Testis (tissue), 3 donors: ENCODE data around the gene CDH24. TPM values are rescaled to one million over a fixed set of nuclear protein-coding genes. Genes with fewer than 3 reads are reported as not detected.

Experiments used
- DNase-seq: peaks from one replicate; pipeline ENCODE4 v3.0.0-alpha.2; 2019
- H3K27ac ChIP-seq, 2 donors: fragments of 200-600 bp; sonication (generic); one replicate each; pipeline ENCODE4 v1.5.1; 2019
- H3K27me3 ChIP-seq: fragments of 200-600 bp; sonication (generic); one replicate; pipeline ENCODE4 v1.5.1; 2019
- H3K36me3 ChIP-seq: fragments of 200-600 bp; sonication (generic); one replicate; pipeline ENCODE4 v1.5.1; 2017; ENCODE audit warnings: low read depth; ENCODE audit errors: missing control alignments
- H3K4me1 ChIP-seq: fragments of 200-600 bp; sonication (generic); one replicate; pipeline ENCODE4 v1.5.1; 2019
- H3K4me3 ChIP-seq, 2 donors: fragments of 200-600 bp; sonication (generic); one replicate each; pipeline ENCODE4 v1.5.1; 2017 to 2019
- H3K9me3 ChIP-seq: fragments of 200-600 bp; sonication (generic); one replicate; pipeline ENCODE4 v1.5.1; 2017
- POLR2A ChIP-seq: fragments of 450-650 bp; IDR thresholded peaks from one replicate; pipeline ENCODE4 v1.6.1; 2017; ENCODE audit warnings: antibody characterized with exemption, mild to moderate bottlenecking, moderate library complexity
- WGBS, 2 donors: methylation state at CpG; one replicate each; pipeline ENCODE4 v1.1.5; 2018; 5-methylcytosine and 5-hydroxymethylcytosine counted together
- intact Hi-C: fragments of 100-400 bp; cut with DNase I; formaldehyde crosslinking; loops from one replicate; pipeline ENCODE4 v1.15.1; 2023; ENCODE audit warnings: low total_unique reads
- polyA plus RNA-seq: library from polyadenylated mRNA; stranded (reverse); fragments of 350-450 nt; fragmentation: Illumina TruSeq; extraction: RNeasy Lipid Tissue Mini Kit (QIAGEN cat#74804); gene quantifications from one replicate; pipeline ENCODE4 v1.2.3, GENCODE V29; 2014; ENCODE audit warnings: low read depth, low replicate concordance; ENCODE audit not compliant: insufficient read depth
- total RNA-seq, 2 donors: library from RNA; depleted of rRNA; stranded (reverse); fragments of >200 nt; gene quantifications; one replicate each; pipeline ENCODE4 v1.2.3, GENCODE V29; 2016
- TF ChIP-seq, protein P1 (sequence below), 3 experiments: fragments of 450-650 bp in 2 of 3; fragments of 200-600 bp in 1 of 3; sonication (generic) in 1 of 3; IDR thresholded peaks; one replicate each; pipeline ENCODE4 v1.5.1; 2016 to 2019; ENCODE audit warnings: antibody characterized with exemption in 3 of 3, mild to moderate bottlenecking in 2 of 3, moderate library complexity in 1 of 3

The CDH24 gene
- total and polyA plus RNA-seq, 3 donors from 2014 or later, result 3.9 to 10.2 (median 10.2) TPM

DNA sequence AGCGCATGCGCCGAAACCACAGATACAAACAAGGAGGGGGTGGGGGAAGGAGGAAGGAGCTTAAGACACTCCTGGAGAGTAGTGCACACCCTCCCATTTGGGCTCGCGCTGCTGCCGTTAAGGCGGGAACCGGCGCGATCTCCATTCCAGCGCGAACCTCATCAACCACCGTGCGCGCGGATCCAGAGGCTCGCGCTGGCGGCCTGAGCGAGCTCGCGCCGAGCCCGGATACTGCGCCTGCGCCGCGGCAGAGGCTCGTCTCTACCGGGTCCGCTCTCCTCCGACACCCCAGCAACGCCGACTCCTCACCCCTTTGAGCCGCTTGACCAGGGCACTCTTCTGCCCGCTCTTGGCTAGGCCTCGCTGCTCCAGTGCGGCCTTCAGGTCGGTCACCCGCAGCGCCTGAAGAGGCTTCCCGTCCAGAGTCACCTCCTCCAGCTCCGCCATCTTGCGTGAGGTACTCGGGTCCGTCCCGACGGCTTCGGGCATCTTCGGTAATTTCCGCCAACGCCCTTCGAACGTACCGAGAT, 37.4 kb upstream of the CDH24 start, which contains the start of gene ACIN1:
ACIN1 (minus strand) TSS at position 471 of the 530 bp plus-strand sequence; CDS start at position 447, 24 bp downstream.
- Histone ChIP-seq H3K27me3 (no peaks in the 10 kb centered on the region), H3K4me1 (peaks cover 8% of the 10 kb centered on the region), H3K9me3 (no peaks in the 10 kb centered on the region), H3K4me3 (peak within 1 kb of the TSS; percentile 95 to 98), H3K36me3 (no peaks in the 10 kb centered on the region), H3K27ac (peak within 1 kb of the TSS; percentile 98 to 100)
- DNase-seq, result peak; percentile 87
- 0 to 1% methylated on average over 11 to 55 of the region's 55 CpGs for WGBS, 2 donors
- TF ChIP-seq POLR2A, result no peak
- TF ChIP-seq, protein P1, sequence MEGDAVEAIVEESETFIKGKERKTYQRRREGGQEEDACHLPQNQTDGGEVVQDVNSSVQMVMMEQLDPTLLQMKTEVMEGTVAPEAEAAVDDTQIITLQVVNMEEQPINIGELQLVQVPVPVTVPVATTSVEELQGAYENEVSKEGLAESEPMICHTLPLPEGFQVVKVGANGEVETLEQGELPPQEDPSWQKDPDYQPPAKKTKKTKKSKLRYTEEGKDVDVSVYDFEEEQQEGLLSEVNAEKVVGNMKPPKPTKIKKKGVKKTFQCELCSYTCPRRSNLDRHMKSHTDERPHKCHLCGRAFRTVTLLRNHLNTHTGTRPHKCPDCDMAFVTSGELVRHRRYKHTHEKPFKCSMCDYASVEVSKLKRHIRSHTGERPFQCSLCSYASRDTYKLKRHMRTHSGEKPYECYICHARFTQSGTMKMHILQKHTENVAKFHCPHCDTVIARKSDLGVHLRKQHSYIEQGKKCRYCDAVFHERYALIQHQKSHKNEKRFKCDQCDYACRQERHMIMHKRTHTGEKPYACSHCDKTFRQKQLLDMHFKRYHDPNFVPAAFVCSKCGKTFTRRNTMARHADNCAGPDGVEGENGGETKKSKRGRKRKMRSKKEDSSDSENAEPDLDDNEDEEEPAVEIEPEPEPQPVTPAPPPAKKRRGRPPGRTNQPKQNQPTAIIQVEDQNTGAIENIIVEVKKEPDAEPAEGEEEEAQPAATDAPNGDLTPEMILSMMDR (IDR thresholded peaks at IDR 0.05), result peak in 1 of 3 experiments; percentile 22
- intact Hi-C loops, result no loop called here

DNA sequence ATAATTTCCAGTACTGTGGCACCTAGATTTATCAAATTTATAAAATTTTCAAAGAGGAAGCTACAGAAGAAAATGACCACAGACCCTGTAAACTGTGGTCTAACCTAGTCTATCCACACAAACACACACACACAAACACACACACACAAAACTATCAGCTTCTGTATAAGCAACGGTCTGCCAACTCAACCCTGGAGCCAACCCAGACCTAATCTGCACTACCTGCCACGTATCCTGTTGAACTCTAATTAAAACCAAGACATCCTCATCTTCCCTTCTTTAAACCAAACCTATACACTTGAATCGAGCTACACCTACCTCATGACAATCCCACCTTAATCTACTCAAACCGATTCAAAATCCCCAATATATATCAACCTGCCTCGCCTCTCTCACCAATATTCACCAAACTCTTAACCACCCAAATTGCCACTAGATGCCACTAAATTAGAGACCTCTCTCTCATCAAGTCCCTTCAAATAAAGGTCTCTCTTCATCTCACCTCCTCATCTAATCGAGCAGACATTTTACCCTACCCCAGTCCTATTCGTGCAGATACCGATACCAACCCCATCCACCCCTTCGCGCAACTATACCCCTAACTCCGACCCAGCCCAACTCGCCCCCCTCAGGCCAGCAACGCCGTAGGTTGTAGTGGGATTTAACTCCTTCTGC, 36.8 kb upstream of the CDH24 start:
- WGBS, 2 donors, result 1% methylated on average over 14 of the region's 14 CpGs
- TF ChIP-seq, protein P1 (IDR thresholded peaks at IDR 0.05), result no peak
- no peak for TF ChIP-seq POLR2A

DNA sequence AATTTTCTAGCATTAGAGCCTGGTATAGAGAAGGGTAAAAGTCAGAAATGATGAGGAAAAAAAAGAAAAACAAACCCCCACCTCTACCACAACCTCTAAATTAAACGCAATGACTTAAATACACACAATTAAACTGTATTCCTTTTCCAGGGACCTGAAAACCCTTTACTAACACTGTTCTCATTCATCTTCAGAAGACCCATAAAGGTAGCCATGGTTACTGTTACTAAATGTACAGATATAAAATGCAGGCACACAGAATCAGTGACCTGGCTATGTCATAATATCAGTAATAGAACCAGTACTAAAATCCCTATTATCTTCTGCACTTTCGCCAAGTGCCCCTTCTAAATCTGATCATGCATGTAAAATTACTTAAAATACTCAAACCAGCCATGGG, 36.2 kb upstream of the CDH24 start:
- TF ChIP-seq POLR2A, result no peak
- TF ChIP-seq, protein P1 (IDR thresholded peaks at IDR 0.05), result no peak
- Histone ChIP-seq H3K36me3 (no peaks in the 10 kb centered on the region), H3K27ac (no peak overlapping the region), H3K27me3 (no peaks in the 10 kb centered on the region), H3K4me3 (peak overlapping the region; percentile 95 to 98), H3K9me3 (no peaks in the 10 kb centered on the region), H3K4me1 (peaks cover 8% of the 10 kb centered on the region)
- 52 to 67% methylated on average over 2 of the region's 2 CpGs for WGBS, 2 donors
- no peak for DNase-seq
- intact Hi-C loops, result no loop called here

More for the DNA sequence above, 36.8 kb upstream of the CDH24 start:
- no peak for DNase-seq
- Histone ChIP-seq H3K4me1 (peaks cover 8% of the 10 kb centered on the region), H3K27me3 (no peaks in the 10 kb centered on the region), H3K4me3 (peak overlapping the region; percentile 95 to 98), H3K27ac (peak overlapping the region; percentile 98 to 100), H3K36me3 (no peaks in the 10 kb centered on the region), H3K9me3 (no peaks in the 10 kb centered on the region)
- intact Hi-C loops, result no loop called here

DNA sequence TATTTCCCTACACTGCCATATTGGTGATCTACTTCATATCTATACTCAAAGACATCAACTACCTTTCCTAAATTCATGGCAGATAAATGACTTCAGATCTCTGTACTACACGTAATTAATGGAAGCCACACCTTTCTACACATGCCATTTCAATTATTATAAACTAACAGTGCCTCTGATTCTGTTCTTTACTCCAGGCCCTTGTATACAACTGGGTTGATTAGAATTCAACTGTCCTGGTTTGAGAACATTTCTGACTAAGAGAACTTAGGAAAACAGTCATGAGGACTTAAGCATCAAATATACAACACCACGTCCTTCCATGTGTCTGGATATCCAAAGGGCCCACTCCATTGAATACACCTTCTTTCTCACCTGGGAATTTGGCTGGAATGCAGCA, 35.8 kb upstream of the CDH24 start:
- intact Hi-C loops, result no loop called here
- no peaks in the 10 kb centered on the region for H3K9me3 ChIP-seq
- H3K27me3 ChIP-seq, result no peaks in the 10 kb centered on the region
- H3K4me1 ChIP-seq, result peaks cover 8% of the 10 kb centered on the region
- WGBS, 2 donors, result 56 to 63% methylated on average over 2 of the region's 2 CpGs
- DNase-seq, result no peak
- no peak overlapping the region for H3K27ac ChIP-seq
- no peaks in the 10 kb centered on the region for H3K36me3 ChIP-seq
- no peak overlapping the region for H3K4me3 ChIP-seq
- no peak for TF ChIP-seq POLR2A

DNA sequence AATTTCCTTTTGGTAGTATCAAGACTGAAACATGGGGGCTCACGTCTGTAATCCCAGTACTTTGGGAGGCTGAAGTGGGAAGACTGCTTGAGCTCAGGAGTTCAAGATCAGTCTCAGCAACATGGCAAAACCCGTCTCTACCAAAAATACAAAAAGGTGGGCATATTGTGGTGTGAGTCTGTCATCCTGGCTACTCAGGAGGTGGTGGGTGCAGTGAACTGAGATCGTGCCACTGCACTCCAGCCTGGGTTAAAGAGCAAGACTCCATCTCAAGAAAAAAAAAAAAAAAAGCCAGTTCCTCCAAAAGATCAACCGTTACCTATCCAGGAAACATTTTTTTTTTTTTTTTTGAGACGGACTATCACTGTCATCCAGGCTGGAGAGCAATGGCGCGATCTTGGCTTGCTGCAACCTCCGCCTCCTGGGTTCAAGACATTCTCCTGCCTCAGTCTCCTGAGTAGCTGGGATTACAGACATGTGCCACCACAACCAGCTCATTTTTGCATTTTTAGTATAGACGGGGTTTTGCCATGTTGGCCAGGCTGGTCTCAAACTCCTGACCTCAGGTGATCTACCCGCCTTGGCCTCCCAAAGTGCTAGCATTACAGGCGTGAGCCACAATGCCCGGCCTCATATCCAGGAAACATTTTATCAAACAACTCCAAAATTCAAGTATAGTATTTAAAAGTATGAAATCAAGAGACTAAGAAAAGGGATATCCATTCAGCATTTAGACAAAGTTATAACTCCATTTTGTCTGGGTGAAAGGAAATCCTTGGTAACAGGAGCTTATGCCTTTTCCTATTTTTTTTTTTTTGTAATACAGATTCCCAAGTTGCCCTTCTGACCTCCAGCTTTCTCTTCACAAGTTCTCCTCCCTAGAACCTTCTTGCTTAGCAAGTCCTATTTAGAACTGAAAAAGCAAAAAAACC, 34.2 kb upstream of the CDH24 start:
- TF ChIP-seq, protein P1 (IDR thresholded peaks at IDR 0.05), result no peak
- TF ChIP-seq POLR2A, result no peak
- Histone ChIP-seq H3K4me1 (peaks cover 7% of the 10 kb centered on the region), H3K36me3 (no peaks in the 10 kb centered on the region), H3K9me3 (no peaks in the 10 kb centered on the region), H3K4me3 (no peak overlapping the region), H3K27ac (no peak overlapping the region), H3K27me3 (no peaks in the 10 kb centered on the region)
- no peak for DNase-seq
- intact Hi-C loops, result no loop called here
- WGBS, 2 donors, result 80 to 88% methylated on average over 12 of the region's 12 CpGs
